Measurements from ENCODE around the gene WRNIP1. TPM values are rescaled to one million over a fixed set of nuclear protein-coding genes. Genes with fewer than 3 reads are reported as not detected.

The WRNIP1 gene
- total RNA-seq, 4 donors from 2014 or later = 34.1 to 50.5 (median 41.7) TPM

DNA sequence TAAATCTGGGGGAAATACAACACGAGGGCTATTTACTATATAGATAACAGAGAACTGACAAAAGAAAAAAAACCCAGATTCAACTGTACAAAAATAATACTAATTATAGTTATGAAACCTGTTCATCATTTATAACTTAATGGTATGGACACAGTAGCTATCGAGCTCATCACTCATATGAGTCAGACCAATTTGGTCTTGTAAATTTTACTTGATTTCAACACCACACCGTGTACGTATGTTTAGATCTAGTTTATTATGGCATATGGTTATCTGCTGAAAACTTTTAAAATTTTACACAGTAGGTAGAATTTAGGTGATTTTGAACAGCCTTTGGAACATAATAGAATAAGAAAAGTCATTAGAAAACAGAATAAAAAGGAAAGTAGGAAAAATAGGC is 19.9 kb upstream of the WRNIP1 start:
- H3K36me3 ChIP-seq = no peaks in the 10 kb centered on the region
- H3K4me1 ChIP-seq = no peaks in the 10 kb centered on the region
- no peak for TF ChIP-seq POLR2A (IDR thresholded peaks at IDR 0.05)
- TF ChIP-seq, protein P1, sequence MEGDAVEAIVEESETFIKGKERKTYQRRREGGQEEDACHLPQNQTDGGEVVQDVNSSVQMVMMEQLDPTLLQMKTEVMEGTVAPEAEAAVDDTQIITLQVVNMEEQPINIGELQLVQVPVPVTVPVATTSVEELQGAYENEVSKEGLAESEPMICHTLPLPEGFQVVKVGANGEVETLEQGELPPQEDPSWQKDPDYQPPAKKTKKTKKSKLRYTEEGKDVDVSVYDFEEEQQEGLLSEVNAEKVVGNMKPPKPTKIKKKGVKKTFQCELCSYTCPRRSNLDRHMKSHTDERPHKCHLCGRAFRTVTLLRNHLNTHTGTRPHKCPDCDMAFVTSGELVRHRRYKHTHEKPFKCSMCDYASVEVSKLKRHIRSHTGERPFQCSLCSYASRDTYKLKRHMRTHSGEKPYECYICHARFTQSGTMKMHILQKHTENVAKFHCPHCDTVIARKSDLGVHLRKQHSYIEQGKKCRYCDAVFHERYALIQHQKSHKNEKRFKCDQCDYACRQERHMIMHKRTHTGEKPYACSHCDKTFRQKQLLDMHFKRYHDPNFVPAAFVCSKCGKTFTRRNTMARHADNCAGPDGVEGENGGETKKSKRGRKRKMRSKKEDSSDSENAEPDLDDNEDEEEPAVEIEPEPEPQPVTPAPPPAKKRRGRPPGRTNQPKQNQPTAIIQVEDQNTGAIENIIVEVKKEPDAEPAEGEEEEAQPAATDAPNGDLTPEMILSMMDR (IDR thresholded peaks at IDR 0.05) = no peak
- intact Hi-C loops (cut with DNase I; ENCODE audit: low total_unique reads) = loop anchor here (10.0 kb wide), 1 partner anchor 1150 kb away; no protein-coding TSS in a partner anchor
- no peaks in the 10 kb centered on the region for H3K27me3 ChIP-seq
- no peaks in the 10 kb centered on the region for H3K9me3 ChIP-seq
- DNase-seq = no peak
- no peak overlapping the region for H3K27ac ChIP-seq
- H3K4me3 ChIP-seq = no peak overlapping the region

DNA sequence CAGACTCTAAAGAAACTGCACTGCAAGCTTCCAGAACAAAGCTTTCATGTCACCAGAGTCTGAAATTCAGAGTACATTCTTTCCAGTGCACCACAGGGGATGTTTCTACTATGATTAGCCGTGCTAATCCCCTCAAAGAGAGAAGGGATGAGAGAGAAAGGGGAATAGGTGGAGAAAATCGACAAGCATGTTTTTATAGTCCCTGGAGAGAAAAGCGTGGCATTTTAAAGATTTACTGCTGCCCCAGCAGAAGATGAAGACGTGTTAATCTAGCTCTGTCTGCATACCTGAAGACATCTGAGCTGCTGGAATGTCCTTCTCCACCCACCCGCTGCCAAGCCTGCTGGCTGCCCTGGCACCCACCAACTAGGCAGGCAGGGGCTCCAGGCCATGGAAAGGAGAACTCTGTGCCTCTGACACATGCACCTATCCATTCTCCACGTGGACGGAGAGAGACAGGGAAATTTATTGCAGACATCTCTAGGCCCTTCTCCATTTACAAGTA is 18.6 kb upstream of the WRNIP1 start:
- no peak for TF ChIP-seq POLR2A (IDR thresholded peaks at IDR 0.05)
- TF ChIP-seq, protein P1 (IDR thresholded peaks at IDR 0.05) = no peak
- Histone ChIP-seq H3K27me3 (no peaks in the 10 kb centered on the region), H3K27ac (no peak overlapping the region), H3K4me3 (no peak overlapping the region), H3K36me3 (no peaks in the 10 kb centered on the region), H3K4me1 (no peaks in the 10 kb centered on the region), H3K9me3 (no peaks in the 10 kb centered on the region)
- intact Hi-C loops (cut with DNase I; ENCODE audit: low total_unique reads) = loop anchor here (10.0 kb wide), 1 partner anchor 1152 kb away; no protein-coding TSS in a partner anchor
- DNase-seq = no peak

DNA sequence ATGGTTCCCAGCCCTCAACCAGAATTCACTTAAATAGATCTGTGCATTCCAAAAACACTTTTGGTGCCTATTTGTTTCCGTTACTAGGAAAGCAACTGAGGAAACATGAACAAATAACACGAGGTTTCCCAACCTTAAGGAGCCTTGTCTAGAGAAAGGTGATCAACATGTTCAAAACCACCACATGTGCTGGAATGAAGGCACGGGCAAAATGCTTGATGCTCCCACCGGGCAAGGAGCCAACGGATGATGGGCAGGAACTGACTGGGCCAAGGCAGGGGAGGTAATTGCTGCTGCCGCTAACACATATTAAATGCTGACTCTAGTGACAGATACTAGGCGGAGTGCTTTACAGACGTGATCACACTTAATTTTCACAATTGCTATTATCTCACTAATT is 17.0 kb upstream of the WRNIP1 start:
- TF ChIP-seq POLR2A (IDR thresholded peaks at IDR 0.05) = no peak
- TF ChIP-seq, protein P1 (IDR thresholded peaks at IDR 0.05) = no peak
- intact Hi-C loops (cut with DNase I; ENCODE audit: low total_unique reads) = loop anchor here (10.0 kb wide), 1 partner anchor 1153 kb away; no protein-coding TSS in a partner anchor
- H3K9me3 ChIP-seq = no peaks in the 10 kb centered on the region

DNA sequence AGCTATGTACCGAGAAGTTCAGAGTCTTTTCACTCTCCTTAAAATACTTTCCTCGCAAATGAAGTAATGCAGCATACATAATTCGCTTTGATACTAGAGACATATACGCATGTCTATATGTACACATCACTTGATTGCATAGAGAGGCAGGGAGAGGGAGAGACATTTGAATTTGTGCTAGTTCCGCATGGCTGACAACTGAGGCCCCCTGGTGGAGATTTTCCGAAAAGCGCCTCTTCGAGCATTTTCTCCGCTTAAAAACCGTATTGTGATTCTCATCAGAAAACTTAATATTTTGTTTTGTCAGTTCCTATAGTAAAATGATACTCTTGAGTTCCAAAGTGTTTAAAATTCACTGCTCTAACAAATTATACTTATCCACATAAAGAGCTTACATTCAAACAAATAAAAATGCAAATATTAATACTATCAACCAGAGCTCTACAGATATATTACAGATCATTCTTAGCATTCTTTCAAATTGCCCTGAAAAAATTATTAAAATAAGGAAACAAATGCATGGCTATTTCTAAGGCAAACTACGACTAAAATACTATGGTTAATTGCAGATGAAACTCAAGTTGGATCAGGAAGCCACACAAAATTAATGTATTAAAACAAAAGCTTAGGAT is 15.1 kb upstream of the WRNIP1 start:
- H3K36me3 ChIP-seq = no peaks in the 10 kb centered on the region
- H3K4me1 ChIP-seq = no peaks in the 10 kb centered on the region
- H3K4me3 ChIP-seq = peak overlapping the region; percentile 6
- TF ChIP-seq, protein P1 (IDR thresholded peaks at IDR 0.05) = peak; percentile 63 to 84 (median 71)
- no peak for TF ChIP-seq POLR2A (IDR thresholded peaks at IDR 0.05)
- intact Hi-C loops (cut with DNase I; ENCODE audit: low total_unique reads) = loop anchor here (10.0 kb wide), 1 partner anchor 1155 kb away; no protein-coding TSS in a partner anchor
- H3K9me3 ChIP-seq = no peaks in the 10 kb centered on the region
- H3K27ac ChIP-seq = no peak overlapping the region
- no peaks in the 10 kb centered on the region for H3K27me3 ChIP-seq
- peak; percentile 50 to 56 for DNase-seq

More for the DNA sequence above, 17.0 kb upstream of the WRNIP1 start:
- Histone ChIP-seq H3K4me3 (no peak overlapping the region), H3K27me3 (no peaks in the 10 kb centered on the region), H3K27ac (no peak overlapping the region), H3K36me3 (no peaks in the 10 kb centered on the region), H3K4me1 (no peaks in the 10 kb centered on the region)
- DNase-seq = no peak

DNA sequence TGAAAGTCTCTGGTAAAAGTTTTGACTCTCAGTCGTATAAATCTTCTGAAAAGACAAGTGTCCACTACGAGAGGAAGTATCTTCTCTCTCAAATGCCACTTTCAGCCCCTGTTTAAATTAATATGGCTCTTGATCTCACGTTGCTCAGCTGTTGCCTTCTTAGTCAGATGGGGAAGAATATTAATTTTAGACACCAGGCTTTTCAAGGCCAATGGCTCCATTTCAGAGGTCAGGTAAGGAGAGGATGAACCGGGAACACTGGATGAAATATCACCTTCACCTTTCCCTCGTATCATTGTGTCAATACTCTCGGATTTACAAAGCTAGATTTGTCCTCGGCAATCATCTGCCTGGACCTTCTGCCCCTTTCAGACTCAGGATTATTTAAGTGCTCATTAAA is 14.4 kb upstream of the WRNIP1 start, which contains the start of gene MYLK4:
TSS of gene MYLK4 (minus strand) at position 91 of the 400 bp plus-strand sequence. CDS start 1,628 bp downstream, outside the sequence.
- intact Hi-C loops (cut with DNase I; ENCODE audit: low total_unique reads) = no loop called here
- no peak for DNase-seq

More for the DNA sequence above, 14.4 kb upstream of the WRNIP1 start, which contains the start of gene MYLK4:
- Histone ChIP-seq H3K36me3 (no peaks in the 10 kb centered on the region), H3K27ac (no peak within 1 kb of the TSS), H3K9me3 (no peaks in the 10 kb centered on the region), H3K4me3 (peak within 1 kb of the TSS; percentile 6), H3K4me1 (no peaks in the 10 kb centered on the region), H3K27me3 (no peaks in the 10 kb centered on the region)
- no peak for TF ChIP-seq POLR2A (IDR thresholded peaks at IDR 0.05)
- TF ChIP-seq, protein P1 (IDR thresholded peaks at IDR 0.05) = no peak

Data from uterus (tissue), 4 donors.